Activated CD8-positive, alpha-beta memory T cell treated with anti-CD3 and anti-CD28 coated beads for 4 hours (primary cell): ENCODE data around the gene CNTNAP2.

ENCODE experiments used
- DNase-seq, 2 donors: peaks; one replicate each; pipeline ENCODE4 v3.0.0-alpha.2; 2020; ENCODE audit warnings: low read depth in 2 of 2

The CNTNAP2 gene

DNA sequence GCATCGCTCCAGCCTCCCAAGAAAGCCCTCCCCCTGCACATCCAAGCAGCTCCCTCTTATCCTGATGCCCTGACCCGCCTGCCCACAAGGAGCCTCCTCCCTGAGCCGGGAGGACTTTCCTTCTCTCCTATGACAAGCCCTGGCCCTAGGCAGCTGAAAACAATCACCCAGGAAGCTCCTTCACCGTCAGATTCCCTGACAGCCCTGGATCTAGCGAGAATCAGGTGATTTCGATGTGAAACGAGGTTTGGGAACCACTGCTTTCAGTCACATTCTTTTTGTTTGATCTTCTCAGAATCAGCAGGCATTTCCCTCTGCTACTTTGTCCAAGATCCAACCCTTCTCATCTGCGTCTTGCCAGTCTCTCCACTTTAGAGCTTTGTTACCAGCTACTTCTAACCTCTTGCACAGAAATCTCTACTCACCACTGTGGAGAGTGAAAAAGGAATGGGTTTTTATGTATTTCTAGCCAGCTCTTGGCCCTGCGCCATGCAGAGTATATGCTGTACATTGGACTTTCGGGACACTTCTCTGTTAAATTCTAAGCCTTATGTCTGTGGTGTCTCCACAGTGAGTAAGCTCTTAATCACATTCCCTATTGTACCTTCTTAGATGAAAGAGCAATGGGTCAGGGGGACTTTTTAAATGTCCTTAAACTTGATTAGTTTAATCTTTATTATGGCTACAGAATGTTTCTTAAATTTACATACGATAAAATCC is 2220.8 kb downstream of the CNTNAP2 start:
- no peak for DNase-seq

DNA sequence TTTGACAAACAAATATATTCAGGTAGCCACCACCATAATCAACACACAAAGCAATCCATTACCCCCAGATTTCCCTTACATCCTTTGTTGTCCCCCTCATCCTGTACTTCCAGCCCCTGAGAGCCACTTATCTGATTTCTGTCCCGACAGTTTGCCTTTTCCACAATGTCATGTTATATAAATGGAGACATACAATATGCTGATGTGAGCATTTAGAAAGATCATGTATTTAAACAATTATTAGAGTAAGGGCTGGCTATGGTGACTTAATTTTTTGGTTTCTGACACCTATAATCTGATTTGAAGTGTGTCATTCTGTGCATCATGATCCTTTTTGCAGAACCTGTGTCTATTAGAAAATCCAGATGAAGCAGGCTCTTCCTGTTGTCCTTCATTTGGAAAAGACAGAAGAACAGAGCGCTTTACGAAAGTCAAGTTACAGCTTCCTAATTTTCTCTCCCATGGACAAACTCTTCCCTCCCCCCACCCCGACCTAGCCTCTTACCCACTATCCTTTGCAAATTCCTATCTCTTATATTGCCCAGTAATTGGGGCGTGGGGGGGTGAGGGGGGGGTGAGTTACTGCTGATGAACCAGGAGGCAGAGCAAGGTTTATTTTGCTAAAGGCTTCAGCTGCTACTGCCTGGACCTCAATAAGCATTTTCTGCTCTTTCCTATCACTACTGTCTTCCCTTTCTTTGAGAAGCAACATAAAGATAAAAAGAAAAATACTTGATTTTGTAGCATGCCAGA is 2221.6 kb downstream of the CNTNAP2 start:
- no peak for DNase-seq

DNA sequence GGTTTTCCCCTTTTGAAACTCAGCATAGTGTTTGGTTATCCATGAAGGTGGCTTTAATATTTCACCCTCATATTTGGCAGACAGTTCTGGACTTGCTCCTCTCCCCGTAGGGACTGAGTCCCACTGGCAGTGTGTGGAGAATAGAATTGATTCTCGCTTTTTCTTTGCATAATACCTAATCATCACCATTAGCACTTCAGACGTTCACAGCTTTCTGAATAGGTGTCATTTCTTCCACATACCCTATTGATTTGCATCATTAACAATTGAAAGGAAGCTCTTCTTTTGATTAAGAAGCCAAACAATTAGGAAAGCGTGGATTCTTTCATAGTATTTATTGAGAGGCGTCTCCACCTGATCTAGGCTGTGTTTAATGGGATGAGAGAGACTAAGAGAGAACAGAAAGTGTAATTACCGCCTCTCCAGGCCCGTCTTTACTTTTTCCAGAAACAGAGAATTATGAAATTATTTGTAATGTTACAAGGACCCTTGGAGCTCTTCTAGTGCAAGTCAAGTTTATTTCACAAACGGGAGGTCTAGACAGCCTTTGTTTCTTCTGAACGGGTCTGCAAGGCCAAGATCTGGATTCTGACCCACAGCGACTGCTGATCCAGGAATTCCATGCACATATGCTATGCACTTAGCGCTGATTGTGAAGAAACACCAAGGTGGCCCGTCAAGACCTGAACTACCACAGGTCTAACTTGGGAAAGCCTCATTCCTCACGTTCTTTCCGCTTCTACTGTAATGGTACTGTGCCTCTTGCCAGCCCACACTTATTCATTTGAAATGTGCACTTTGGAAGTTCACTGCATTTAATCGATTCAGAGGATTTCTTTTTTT is 2224.1 kb downstream of the CNTNAP2 start:
- DNase-seq, result no peak

DNA sequence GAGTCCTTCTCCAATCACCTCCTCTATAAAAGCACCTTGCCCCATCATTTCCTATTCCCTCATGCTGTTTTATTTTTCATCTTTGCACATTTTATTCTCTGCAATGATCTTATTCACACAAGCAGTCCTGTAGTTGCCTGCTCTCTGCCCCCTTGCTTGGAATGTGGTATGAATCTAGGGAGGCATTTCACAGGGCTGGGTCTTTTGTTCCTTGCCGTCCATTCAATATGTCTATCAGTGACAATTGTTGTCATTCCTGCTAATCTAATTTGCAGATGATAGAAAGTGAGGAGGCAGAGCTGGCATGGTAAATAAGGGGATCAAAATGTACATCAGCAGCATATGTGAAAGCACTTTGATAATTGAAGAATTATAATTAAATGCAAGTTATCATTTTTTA is 2227.8 kb downstream of the CNTNAP2 start:
- no peak for DNase-seq

DNA sequence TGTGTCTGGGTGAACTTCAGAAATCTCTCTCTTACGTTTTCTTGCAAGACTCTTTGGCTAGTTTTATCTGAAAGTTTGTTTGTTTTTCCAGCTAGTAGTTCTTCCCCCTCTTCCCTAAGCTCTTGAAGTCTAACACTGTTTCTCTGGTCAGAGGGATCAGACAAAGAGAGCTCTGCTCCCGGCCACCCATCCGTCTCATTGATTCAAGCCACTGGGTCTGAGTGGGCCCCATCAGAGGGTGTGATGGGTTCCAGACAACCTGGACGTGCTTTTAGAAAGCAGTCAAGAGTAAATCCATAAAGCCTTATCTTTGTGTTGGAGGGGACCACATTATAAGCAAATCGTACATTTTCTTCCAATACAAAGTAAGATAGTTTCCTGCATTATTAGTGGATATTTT is 2231.4 kb downstream of the CNTNAP2 start:
- no peak for DNase-seq

GRCh38 chr7:148348466-148348865 is 2231.9 kb downstream of the CNTNAP2 start:
- no peak for DNase-seq

DNA sequence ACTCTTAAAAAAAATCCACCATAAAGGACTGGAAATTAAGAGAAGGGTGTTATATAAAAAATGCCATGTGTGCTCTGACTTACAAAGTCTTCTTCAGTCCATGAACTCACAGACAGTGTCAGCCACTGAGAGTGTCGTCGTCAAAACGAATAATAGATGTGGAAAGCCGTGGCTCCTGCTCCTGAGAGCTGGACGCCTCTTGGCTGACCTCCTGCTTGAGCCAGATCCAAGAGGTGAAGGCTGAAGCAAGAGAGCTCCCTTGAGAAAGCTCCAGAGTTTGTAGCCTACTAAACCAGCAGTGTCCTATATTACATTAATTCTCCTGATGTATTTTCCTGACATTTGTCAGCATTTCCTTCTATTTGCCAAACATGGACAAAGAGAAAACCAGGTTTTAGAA is 2239.7 kb downstream of the CNTNAP2 start:
- no peak for DNase-seq

GRCh38 chr7:148362541-148362940 is 2245.9 kb downstream of the CNTNAP2 start:
- no peak for DNase-seq

DNA sequence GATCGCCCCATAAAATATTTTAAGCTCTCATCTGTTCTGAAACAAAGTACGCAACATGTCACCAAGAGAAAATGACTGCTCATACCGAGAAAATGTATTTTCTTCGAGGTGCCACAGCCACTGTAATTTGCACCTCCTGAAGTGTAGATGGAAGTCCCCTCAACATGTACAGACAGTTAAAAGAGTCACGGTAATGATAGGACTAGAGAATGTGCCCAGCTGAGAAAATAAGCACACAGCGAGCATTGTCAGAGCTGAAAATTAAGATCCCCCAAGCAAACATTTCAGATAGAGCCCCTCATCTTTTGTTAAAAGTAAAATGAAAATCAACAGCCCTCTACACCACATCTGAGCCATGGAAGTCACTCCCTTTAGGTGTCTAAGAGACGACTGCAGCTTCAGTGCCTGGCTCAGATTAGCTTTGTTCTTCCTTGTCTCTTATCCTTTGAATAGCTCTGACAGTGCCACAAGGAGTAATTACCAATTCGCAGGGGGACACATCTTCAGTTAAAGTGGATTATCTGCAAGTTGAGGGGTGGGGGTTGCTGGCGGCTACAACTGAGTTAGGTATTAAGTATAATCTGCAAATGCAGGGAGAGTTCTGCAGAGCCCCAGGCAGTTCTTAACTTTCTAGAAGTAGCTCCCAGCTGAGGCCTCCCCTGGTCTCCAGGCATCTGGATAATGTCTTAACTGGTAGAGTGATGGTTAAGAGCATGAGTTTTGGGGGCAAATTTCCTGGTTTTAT is 2251.3 kb downstream of the CNTNAP2 start:
- DNase-seq, result no peak

DNA sequence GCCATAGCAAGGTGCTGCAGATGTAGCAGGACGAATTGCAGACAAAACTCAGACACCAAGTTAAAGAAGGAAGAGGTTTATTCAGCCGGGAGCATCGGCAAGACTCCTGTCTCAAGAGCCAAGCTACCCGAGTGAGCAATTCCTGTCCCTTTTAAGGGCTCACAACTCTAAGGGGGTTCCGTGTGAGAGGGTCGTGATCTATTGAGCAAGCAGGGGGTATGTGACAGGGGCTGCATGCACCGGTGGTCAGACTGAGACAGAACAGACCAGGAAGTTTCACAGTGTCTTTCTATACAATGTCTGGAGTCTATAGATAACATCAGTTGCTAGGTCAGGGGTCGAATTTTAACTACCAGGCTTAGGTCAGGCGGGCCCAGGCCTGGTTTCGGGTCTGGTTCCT is 2252.0 kb downstream of the CNTNAP2 start:
- no peak for DNase-seq

- DNase-seq, result no peak
Measured at GRCh38 chr7:148371280-148371937, 2254.8 kb downstream of the CNTNAP2 start.

DNA sequence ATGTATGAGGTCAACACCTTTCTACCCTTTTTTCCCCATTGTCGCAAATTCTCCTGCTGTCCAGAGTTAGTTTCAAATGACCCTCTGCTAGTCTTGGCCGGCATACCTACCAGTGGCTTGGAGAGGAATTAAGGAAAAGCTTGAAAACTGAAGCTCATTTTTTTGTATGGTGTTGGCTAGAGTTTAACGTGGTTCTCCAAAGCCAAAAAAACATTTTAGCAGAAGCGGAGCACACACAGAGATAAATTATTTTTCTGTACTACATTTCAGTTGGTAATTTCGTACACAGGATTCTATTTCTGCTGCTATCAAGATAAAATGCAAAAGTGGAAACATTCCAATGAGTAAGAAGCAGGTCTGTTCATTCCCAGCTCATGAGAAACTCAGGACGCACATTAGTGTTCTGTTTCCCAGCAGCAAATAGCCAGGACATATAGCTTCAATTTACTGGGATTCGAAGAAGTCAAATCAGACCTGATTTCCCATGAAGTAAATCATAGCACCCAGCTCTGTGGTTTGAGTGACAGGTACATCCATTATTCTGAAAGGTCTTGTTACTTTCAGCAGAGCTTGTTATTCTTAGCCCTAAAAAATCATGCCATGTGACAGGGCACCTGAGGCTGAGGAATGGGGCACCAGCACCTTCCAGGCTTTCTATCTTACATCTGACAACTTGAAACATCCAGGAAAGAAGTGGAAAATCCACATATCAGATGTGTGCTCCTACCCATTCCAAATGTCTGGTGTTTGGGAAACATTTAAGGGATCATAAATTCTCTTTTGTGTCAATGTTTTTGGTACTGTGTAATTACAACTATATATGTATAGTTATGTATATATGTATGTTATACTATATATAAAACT is 2258.0 kb downstream of the CNTNAP2 start:
- DNase-seq, result no peak

DNA sequence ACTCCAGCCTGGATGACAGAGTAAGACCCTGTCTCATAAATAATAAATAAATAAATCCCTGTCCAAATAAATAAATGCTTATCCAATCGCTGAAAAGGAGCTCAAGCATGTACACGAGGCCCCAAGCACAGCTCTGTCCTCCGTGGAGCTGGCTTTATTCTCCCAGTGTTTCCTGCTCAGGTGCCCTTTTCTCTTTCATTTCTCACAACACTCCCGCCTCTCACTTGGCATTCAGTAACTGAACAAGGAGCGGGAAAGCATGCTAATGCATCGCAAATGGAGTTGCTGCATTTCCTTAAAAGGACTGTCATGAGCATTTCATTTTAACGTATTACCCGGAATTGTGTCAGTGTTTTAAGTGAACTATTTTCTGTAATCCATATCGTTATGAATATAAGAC is 2263.1 kb downstream of the CNTNAP2 start:
- no peak for DNase-seq

DNA sequence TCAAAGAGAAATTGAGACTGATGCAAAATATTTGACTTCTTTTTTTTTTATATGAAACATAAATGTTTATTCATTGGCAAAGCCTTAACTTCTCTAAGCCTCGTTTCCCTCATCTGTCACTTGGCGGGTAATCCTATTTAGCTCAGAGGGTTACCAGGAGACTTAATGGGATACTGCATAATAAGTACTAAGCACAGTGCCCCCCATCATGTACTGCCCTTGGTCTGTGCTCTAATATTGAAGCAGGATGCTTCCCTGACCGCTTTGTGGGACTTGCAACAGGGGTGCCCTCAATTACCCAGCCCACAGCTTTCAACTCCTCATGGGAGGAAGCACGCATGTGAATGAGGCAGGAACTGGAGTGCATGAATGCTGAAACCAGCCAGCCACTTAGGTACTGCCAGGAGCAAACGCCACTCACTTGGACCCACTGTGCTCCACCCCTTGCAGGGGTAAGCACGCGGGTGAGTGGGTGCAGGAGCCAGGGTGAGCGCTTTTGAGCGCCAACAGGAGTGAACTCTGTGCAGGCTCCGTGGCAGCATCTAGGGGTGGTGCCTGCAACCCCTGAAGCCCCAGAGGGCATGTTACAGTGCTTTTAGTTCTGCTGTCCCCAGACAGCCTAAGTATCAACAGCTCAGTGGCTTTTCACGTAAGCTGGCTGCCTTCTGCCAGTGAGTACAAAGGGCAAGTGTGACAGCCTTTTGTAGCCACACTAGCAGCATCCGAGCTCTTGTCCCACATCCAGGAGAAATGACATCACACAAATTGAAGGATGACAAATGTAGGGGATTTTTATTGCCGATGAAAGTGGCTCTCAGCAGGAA is 2264.2 kb downstream of the CNTNAP2 start:
- no peak for DNase-seq

- no peak for DNase-seq
Measured at GRCh38 chr7:148382596-148382995, 2266.0 kb downstream of the CNTNAP2 start.

- no peak for DNase-seq
Measured at GRCh38 chr7:148383651-148384050, 2267.1 kb downstream of the CNTNAP2 start.

DNA sequence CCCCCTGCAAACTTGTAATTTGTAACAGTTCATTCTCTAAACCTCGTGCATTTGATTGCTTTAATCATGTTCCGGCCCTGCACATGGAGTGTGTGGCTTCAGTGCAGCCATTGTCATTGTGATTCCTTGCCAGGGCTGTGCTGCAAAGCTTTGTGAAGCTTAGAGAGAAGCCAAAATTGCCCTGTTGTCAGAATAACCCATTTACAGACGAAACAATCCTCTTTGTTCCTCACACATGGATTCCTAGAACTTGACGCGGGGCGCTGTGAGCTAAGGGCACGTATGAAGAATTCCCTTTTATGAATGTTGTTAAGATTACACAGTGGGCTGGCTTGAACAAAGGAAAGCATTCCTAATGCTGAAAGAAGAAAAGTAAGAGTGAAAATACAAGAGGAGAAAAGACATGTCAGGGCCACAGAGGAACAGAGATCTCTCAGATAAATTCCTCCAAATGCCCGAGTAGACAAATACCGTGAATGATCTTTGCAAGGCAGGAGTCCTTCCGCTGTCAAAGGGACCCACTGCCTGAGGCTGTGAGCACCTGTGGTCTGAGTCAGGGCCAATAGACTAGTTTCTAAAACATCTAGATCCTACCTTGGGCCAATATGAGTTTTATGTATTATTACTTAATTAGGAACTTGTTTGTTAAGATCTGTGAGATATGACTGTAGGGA is 2268.5 kb downstream of the CNTNAP2 start:
- no peak for DNase-seq

DNA sequence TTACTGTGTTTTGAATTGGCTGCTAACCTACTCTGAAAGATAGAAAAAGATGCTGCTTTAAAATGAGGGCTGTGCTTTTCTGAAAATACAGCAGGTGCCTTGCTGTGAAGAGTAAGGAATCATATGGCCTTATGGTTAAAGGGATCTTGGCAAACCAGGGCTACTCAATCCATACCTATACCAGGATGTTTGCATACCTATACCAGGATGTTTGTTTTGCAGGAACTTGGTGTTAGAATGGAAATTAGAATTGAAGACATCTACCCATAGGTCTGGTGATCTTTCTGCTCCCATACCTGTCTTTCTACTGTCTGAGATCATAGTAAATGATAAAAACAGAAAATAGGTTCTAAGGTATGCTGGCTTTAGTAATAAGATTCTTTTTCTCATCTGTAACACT is 2273.8 kb downstream of the CNTNAP2 start:
- no peak for DNase-seq

GRCh38 chr7:148391591-148391990 is 2275.0 kb downstream of the CNTNAP2 start:
- DNase-seq, result no peak
